ENCODE results near the gene NXNL1.

NXNL1 gene

GRCh38 chr19:17467471-17468301, 7.0 kb upstream of the NXNL1 start:
- DNase-seq (ENCODE audit: low read depth): no peak
- no peak for TF ChIP-seq CTCF (IDR thresholded peaks at IDR 0.05; ENCODE audit: control insufficient read depth, extremely low read depth, insufficient read depth)
- H3K4me3 ChIP-seq (ENCODE audit: low read depth, low read length): no peak overlapping the region

GRCh38 chr19:17466487-17466850, 5.7 kb upstream of the NXNL1 start:
- no peak for DNase-seq (ENCODE audit: low read depth)
- no peak for TF ChIP-seq CTCF (IDR thresholded peaks at IDR 0.05; ENCODE audit: control insufficient read depth, extremely low read depth, insufficient read depth)
- no peak overlapping the region for H3K4me3 ChIP-seq (ENCODE audit: low read depth, low read length)

GRCh38 chr19:17458970-17459369, 1.8 kb downstream of the NXNL1 start:
- H3K4me3 ChIP-seq (ENCODE audit: low read depth, low read length): no peak overlapping the region
- no peak for DNase-seq (ENCODE audit: low read depth)
- no peak for TF ChIP-seq CTCF (IDR thresholded peaks at IDR 0.05; ENCODE audit: control insufficient read depth, extremely low read depth, insufficient read depth)

GRCh38 chr19:17457616-17458015, 3.1 kb downstream of the NXNL1 start:
- no peak overlapping the region for H3K4me3 ChIP-seq (ENCODE audit: low read depth, low read length)
- TF ChIP-seq CTCF (IDR thresholded peaks at IDR 0.05; ENCODE audit: control insufficient read depth, extremely low read depth, insufficient read depth): no peak
- DNase-seq (ENCODE audit: low read depth): no peak

GRCh38 chr19:17456127-17456526, 4.6 kb downstream of the NXNL1 start:
- H3K4me3 ChIP-seq (ENCODE audit: low read depth, low read length): no peak overlapping the region
- no peak for TF ChIP-seq CTCF (IDR thresholded peaks at IDR 0.05; ENCODE audit: control insufficient read depth, extremely low read depth, insufficient read depth)
- no peak for DNase-seq (ENCODE audit: low read depth)

- H3K4me3 ChIP-seq (ENCODE audit: low read depth, low read length): no peak overlapping the region
- no peak for TF ChIP-seq CTCF (IDR thresholded peaks at IDR 0.05; ENCODE audit: control insufficient read depth, extremely low read depth, insufficient read depth)
- no peak for DNase-seq (ENCODE audit: low read depth)
Measured at GRCh38 chr19:17455308-17456123, 5.2 kb downstream of the NXNL1 start.
